B cell (primary cell): ENCODE results near the gene ANKRD42.

ENCODE experiments used
- CTCF ChIP-seq: fragments of 200-600 bp; IDR thresholded peaks from one replicate; pipeline ENCODE4 v1.8.0; 2022; ENCODE audit warnings: antibody characterized with exemption, mild to moderate bottlenecking
- EZH2 ChIP-seq: IDR thresholded peaks from 2 replicates; pipeline ENCODE4 v1.6.1; 2012; ENCODE audit warnings: borderline replicate concordance, low read depth, mild to moderate bottlenecking, moderate library complexity, low read length; ENCODE audit not compliant: insufficient read depth, poor library complexity, severe bottlenecking

GRCh38 chr11:83241291-83241946 lies 47.9 kb downstream of the ANKRD42 start:
- TF ChIP-seq CTCF (peak; percentile 44), EZH2 (no peak)
